ENCODE data around the gene SYCP1.

DNA sequence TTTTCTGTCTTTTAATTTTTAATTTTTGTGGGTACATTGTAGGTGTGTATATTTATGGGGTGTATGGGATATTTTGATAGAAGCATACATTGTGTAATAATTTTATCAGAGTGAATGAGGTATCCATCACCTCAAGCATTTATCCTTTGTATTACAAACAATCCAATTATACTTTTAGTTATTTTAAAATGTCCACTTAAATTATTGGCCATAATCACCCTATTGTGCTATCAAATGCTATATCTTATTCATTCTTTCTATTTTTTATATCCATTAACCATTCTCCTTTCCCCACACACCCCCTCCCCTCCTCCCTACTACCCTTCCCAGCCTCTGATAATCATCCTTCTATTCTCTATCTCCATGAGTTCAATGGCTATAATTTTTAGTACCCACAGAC is 104.8 kb downstream of the SYCP1 start:
- no peak for TF ChIP-seq POLR2A (IDR thresholded peaks at IDR 0.05; ENCODE audit: low read depth, low read length)
- TF ChIP-seq TAF1 (IDR thresholded peaks at IDR 0.05; ENCODE audit: low read depth, low read length), result no peak
- TF ChIP-seq POLR2AphosphoS5 (IDR thresholded peaks at IDR 0.05; ENCODE audit: low read depth, low read length), result no peak
- no peak for TF ChIP-seq SPI1 (IDR thresholded peaks at IDR 0.05; ENCODE audit: low read depth, low read length)
